GM19397 (cell line): ENCODE data around the gene STK40.

Source experiments
- ATAC-seq: cut with Tn5 transposase; IDR thresholded peaks from one replicate; pipeline ENCODE4 v1.9.1; 2021; ENCODE audit warnings: mild to moderate bottlenecking, moderate library complexity; ENCODE audit not compliant: unreplicated experiment

Gene STK40

DNA sequence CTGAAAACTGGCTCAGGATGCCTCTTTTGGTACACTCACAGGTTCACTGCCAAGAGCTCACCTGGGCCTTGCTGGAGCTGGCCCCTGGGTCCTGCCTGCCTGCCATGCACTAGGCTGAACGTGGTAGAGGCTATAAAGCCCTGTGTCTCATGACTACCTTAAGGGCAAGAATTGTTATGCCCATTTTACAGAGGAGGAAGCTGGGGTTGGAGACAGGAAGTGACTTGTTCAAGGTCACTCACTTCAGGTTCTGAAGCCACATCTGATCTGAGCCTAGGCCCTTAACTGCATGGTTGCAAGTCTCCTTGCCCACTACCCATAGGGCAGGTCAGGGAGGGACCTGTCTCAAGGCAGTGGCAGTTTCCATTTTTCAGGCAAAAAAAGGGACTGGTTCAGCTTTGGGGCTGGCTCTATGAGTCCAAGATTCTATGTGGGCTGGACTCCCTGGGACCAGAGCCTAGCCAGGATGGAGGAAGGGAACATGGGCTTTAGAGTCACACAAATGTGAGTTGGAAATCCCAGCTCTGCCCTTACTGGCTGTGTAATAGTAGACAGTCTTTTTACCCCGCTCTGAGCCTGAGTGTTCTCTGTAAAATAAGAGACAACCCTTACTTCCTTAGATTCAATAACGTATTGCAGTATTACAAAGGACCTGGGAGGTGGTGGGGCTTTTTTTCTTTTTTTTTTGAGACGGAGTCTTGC, 7.8 kb downstream of the STK40 start:
- no peak for ATAC-seq

DNA sequence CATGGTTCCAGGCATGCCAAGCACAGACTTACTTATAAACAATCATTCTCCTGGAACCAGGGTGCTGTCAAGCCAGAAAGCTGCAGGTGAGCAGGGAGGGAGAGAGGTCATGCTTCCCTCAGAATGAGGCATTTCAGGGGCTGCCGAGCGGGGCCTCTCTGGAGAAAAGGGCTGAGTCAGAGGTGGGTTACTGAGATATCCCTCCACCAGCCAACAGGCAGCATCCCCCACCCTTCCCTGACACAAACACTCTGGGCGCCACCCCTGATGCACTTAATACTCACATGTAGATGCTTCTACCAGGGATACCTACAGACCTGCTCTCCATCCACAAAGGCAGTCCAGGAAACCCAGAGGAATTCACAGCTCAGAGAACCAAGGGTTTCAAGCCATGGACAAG, 13.1 kb downstream of the STK40 start:
- no peak for ATAC-seq

DNA sequence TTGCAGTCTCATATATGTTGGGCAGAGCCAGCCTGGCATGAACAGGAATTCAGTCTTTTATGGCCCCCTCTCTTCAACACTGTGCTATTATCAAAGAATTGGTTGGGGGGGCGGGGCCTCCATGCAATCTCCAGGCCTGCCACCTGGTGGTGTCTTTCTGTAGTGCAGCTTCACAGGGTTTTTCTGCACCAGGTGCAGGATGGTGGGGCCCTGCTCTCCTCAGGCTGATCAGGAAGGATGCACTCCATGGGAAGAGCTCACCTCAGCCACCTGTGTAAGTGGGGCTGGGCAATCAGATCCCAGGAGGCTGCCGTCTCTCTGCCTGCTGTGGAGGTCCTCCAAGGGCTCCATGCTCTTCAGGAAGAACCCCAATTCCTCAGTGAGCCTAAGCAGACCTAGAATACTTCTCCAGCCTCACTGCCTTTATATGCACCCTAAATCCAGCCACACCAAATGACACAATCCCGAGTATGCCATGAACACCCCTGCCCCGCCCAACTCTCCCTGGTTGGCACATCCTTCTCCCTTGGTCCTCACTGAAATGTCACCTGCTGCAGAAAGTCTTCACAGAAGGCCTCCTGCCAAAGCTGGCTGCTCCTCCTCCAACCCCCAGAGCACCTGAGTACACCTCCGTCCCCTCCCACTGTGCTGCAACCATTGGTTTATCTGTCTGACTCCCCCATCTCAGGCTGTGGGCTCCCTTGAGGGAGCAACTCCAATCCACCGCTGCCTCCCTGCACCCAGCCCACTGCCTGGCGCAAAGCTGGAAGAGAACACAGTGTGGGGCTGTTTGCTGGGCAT, 16.5 kb downstream of the STK40 start:
- no peak for ATAC-seq

DNA sequence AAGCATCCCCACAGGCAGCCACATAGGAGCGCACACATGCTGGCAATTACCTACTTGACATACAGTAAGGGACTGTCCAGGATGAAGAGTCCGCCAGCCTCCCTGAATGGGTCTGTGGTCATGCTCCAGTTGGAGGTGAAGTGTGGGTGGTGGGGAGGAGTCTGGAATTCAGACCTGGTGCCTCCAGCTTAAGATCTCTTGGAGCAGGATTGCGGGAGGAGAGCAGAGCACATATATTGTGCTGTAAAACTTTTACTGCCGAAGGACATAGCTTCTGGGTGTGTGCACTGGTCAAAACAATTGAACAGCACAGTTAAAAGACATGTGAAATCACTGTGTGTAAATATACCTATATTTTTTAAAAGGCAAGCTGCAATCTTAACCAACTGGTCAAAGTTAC, 17.9 kb downstream of the STK40 start:
- ATAC-seq, result no peak

DNA sequence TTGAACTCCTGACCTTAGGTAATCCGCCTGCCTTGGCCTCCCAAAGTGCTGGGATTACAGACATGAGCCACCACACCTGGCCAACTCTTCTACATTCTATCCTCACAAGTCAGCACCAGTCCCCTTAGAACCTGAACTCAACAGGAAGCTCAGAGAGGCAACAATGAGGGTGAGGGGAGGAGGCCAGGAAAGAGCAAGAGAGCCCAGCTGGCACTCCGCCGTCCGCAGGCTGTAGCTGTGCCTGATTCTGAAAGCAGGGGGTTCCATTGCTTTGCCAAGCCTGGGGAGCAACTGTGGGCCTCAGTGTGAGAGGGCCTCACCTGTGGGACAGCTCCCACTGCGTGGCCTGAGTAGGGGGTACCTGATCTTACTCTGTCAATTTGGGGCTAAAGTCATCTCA, 18.7 kb downstream of the STK40 start:
- no peak for ATAC-seq

DNA sequence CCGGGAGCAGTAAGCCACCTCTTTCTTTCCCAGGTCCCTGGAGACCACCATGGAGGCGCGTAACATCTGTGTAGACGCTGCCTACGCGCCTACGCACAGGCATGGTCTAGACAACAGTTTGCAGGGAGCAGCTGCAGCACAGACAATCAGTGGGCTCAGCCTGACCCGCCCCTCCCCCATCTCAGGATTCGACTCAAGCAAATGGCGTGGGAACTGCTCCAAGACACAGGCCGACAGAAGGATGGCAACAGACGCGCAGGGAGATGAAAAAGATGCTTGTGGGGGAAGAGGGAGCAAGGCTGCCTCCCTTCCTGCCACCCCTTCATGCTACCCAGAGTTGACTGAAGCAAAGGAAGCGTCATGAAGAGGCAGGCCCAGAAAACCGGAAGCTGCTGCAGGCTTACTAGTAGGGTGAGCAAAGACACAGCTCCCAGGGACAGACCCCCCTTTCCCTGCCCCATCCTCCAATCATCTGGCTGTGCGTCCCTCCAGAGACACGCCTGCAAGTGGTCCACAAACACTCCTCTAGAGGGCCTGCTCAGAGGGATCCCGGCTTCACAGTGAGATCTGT, 19.5 kb downstream of the STK40 start:
- no peak for ATAC-seq

DNA sequence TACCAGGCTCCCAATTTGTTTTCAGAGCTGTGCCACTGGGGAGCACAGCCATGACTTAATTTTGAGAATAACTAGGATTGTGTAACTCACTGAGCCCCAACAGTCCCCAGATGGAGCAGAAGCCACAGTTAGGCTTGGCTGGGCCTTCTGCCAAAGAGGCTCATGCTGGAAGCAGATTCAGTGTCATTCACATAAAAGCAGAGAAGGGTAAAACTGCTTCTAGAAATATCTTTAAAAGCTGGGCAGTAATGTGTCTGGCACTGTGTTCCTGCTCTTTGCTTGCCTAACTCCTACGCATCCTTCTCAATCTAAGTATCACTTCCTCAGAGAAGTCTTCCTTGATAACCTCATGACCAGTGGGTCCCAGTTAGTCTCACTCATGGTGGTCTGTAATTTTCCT, 20.3 kb downstream of the STK40 start:
- no peak for ATAC-seq

DNA sequence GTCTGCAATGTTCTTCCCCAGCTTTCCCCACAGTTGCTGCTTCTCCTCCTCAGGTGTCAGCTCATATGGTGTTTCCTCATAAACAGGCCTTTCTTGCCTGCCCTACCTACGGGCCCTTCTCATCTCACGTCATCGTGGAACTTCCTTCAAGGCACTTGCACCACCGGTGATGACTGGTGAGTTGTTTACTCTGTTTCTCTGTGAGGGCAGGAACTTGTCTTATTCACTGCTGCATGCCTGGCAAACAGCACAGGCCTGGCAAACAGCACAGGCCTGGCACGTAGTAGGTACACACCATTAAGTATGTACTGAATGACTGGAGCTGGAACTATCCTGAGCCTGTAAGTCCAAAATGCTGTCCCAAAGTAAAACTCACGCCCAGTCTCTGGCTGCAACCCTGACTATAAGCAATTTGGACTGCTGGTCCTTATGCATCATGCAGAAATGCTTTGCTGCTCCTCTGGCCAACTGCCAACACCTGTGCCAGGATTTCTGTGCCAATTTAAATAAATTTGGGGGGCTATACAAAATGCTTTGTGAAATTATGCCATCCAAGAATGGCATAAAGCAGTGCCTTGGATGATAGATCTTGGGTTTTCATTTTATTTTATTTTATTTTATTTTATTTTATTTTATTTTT, 25.7 kb downstream of the STK40 start:
- no peak for ATAC-seq

DNA sequence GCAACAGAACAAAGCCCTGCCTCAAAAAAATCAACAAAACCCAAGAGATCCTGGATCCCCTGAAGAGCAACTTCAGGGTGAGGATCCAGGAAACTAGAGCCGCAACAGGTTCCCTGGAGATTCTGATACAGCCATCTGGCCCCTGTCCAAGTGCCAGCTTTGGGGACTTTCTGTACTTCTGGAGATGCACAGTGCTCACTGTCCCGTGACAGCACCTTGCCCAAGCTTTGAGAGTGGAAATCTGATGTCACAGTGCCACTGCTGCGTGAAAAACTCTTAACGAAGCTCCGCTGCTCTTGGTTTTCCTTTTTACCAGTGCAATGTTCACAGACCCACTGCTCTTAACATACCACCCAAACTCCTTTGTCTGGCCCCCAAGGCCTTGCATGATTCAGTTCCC, 26.3 kb downstream of the STK40 start:
- ATAC-seq, result no peak

DNA sequence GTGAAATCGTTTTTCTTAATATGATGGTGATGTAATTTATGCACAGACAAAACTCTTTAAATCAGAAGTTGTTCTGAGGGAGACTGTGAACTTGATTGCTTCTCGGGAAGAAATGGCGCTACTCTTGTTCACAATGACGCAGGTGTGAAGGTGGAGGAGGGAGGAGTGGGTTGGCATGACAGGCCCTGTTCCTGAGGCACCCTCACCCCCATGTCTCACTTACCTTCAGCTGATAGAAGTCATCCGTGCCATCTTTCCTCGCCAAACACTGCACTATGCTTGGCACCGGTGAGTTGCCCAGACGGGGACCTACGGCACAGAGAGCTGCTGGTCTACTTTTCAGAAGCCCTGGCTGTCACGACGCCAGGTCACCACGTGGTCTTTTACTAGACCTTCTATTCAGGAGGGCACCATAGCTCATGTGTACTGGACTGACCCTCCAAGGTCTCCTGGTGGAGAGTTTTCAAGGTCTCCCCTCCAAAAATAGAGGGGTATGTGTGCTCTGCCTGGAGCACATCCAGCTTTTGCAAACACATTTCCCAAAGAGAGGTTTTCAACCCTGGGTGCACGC, 27.1 kb downstream of the STK40 start:
- ATAC-seq, result no peak

DNA sequence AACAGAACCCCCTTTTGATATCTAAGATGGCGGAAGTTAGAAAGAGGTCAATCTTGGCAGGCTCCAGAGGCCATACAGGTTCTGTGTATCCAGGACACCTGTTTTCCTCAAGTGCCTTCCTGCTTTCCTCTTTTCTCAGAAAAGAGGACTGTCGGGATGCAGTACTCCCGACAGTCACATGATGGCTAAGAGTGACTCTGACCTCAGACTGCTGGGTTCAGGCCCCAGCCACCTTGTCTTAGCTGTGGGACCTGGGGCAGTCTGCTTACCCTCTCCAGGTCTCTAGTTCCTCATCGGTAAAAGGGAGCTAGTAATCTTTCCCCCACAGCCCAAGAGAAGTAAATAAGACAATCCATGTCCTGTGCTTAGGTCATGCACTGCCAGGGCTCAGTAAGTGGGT, 29.9 kb downstream of the STK40 start:
- ATAC-seq, result no peak

DNA sequence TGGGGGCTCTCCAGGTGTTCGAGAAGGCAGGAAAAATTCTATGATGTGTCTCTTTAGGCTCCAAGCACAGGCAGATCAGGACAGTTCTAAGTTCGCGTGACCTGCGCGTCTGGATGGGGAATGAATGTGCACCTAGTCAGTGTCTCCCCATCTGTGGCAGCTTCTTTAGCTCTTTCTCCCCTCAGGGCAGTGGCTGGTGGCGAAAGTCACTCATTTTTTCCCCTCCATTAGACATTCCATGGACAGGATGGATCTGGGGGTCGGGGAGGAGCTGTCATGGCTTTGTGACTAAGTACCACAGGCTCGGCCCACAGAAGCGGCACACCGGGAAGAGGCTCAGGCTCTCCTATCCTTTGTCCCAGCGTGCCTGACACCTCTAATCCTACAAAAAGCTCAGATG, 31.2 kb downstream of the STK40 start:
- no peak for ATAC-seq

DNA sequence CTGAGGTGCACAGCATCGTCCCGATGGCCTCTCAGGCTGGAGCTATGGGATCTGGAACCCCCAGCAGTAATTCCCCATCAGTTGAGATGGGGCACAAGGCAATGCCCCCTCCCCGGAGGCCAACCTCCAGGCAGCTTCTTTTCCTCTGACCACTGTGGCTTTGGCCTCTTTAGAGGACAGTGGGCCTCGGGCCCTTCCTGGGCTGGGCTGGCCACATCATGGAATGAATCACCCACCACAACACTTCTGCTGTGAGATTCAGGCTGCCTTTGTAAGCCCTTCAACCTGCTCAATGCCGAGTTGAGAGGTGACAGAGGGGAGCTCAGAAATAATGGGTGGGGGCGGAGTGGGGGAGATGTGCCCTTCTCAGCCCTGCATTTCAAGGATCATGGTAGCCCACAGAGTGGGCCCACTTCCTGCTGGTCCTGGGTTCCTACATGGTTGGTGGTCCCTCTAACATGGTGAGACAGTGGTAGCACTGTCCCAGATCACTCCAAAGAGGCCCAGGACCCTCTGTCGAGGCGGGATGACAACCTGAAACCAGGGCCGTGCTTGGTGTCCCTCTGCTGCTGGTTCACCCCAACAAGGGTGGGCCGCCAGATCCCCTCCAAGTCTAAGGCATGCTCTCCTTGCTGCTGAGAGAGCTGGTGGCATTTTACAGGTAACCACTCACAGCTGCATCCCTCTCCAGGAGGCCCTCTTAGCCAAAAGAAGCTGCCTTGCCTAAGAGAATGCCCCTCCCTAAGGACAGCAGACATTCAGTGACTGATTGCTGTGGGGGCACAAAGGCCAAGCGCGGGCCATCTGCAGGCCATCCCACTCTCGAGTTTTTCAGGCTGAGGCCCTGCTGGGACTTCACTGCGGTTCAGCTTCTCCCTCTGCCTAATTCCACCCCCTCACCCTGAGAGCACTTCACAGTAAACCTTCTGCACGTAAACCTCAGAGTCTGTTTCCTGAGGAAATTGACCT, 32.5 kb downstream of the STK40 start:
- no peak for ATAC-seq

DNA sequence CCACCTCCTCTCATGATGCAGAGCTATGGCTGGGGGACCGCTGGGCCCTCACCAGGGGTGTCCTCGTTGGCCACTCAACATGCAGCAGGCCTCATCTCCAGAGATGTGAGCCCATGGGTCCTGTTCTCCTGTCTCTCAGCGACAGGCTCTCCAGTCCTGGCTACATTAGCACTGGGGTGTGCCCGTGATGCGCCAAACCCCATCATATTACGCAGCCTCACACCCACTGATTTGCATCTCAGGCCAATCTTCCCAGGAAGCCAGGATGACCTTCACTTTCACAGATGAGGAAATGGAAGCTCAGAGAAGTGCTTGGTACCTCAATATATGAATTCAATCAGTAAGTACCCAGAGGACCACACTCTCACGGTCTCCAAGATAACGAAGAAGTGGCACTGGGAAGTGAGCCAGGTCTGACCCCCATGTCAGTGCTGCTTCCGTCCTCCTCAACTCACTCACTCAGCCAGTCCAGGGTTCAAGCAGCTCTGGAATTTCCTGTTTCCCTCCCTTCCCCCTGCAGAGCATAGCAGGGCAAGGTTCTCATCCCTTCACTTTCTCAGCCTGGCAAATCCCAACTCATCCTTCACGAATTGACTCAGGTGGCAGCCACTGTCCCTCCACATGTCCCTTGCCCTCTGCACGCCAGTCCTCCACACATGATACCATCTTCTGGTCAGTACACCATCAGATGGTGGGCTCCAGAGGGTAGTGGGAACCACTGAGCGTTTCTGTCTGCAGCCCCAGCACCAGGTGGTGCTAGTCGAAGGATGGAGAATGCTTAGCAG, 33.4 kb downstream of the STK40 start:
- no peak for ATAC-seq

DNA sequence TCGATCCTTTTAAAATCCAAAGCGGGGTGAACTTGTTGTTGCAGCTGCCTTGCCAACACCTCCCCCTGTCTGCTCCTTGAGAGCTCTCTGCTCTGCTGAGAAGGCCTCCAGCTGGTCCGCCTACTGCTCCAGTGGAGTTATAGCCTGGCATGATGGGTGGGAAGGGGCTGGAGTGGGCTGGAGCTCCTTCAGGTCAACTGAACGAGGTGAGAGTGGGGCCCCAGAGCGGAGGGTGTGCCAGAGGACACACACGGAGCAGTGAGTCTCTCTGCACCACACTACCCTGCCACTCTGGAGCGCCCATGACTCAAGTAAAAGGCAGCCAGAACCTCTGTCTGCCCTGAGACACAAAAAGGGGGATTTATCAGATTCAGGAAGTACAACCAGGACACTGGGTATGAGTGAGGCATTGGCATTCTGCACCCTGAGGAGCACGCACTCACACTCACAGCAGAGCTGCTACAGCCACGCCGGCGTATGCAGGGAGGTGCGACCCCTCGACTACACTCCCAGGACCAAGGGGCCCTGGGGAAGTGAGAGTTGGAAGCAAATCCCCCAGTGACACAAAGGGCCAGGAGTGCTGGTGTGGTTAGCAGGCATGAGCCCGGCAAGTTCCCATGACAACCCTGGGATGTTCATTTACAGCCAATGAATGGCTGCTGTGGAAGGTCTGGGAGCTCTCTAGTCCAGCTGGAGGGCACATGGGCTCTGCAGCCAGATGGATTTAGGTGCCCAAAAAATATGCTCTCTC, 34.3 kb downstream of the STK40 start:
- no peak for ATAC-seq

DNA sequence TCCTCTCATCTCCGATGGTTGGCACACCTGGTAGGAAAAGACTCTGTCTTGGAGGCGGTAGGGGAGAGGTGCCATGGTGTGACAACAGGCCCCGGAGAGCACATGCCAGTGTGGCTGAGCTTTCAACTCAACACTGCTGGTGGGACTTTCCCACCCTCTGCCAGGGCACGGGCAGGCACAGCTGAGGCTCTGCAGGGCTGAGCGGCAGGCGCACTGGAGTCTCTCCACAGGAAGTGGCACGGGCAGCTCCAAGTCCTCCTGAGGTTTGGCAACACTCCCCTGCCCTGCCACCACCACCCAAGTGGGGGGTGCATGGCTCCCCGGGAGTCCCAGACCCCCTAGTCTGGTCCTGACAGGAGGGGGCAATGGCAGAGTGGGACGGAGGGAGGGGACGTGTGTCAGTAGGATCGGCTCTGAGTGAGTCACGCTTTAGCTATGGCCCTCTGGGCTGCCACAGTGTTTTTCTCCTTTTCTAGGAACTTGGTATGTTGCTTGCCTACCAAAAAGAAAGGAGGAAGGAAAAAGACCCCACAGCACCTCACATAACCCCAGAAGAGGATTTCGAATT, 35.0 kb downstream of the STK40 start:
- ATAC-seq, result no peak

DNA sequence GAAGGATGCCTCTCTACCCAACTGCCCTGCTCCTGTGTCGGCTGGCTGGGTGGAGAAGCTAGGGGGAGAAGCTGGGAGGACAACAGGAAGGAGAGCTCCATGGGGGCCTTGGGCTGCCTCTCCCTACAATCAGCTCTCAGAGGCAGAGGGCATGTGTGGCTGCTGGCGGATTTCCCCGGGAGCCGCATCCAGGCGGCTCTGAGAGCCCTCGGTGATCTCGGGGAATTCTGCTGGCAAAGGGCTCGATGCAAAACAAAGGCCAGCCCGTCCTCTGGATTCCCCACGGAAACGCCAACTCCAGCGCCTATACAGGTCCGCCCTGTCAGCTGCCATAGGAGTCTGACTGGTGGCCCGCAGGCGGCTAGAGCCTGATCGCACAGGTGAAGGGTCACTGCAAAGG, 35.9 kb downstream of the STK40 start:
- ATAC-seq, result no peak

DNA sequence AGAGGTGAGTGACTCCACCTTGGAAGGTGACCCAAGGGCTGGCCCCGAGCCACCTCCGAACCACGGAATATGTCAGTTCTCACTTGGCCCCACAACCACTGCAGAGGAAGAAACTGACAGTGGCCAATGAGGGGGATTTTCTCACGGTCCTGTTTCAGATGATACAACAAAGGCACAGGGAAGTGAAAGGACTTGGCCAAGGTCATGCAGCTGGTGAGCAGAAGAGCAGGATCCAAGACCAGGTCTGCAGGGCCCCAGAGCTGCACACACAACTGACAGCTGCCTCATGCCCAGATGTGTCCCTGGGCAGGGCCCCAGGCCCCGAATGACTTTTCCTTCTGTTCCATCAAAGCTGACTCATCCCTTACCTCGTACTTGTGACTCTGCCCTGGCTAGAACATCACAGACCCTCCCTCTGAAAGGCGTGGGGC, 36.5 kb downstream of the STK40 start:
- peak; percentile 50 for ATAC-seq
